RWPE1 (cell line): ENCODE data around the gene APIP.

Source experiments
- CTCF ChIA-PET: fragments of 350-600 bp; sonication (Branson Sonifier 250); formaldehyde crosslinking; extraction: SDS; loops from one replicate; lab custom pipeline; 2021; lab: Yijun Ruan, JAX
- POLR2A ChIA-PET: fragments of 400-600 bp; formaldehyde crosslinking; extraction: SDS; loops from one replicate; lab custom pipeline; 2020; ENCODE audit warnings: antibody characterized with exemption; ENCODE audit not compliant: low non-redundant PET; lab: Yijun Ruan, JAX
- DNase-seq: peaks from one replicate; pipeline ENCODE4 v3.0.0; 2012; ENCODE audit warnings: low spot score
- H3K27ac ChIP-seq: fragments of 450-650 bp; 2 replicates; pipeline ENCODE4 v1.5.1; 2017
- TF ChIP-seq, protein P1 (sequence below): fragments of 450-650 bp; conservative IDR thresholded peaks from 2 replicates; pipeline ENCODE4 v1.5.1; 2017; ENCODE audit warnings: low read depth, mild to moderate bottlenecking

Gene APIP

DNA sequence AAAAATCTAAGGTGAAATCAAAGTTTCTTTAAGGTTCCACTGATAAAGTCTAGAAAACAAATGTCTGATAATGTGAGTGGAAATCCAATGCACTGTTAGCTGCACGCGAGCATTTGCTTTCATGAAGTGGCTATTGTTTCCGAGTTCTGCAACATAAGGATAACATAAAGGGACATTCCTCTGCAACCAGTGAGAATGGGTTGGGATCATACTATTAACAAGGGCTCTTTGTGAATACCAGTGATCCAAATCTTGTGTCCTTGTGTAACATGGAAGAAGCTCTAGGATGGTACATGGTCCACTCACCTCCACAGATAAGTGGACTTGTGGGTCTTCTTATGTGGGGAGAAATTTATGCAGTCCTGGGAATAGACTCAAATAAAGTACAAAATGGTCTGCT, 24.6 kb downstream of the APIP start:
- H3K27ac ChIP-seq: no peak overlapping the region
- DNase-seq: no peak
- CTCF ChIA-PET: interaction anchor here (0.6 to 3.0 kb wide), 11 partner anchors 10 to 397 kb away, joined by 3 to 12 read pairs (median 4); no protein-coding TSS in a partner anchor
- TF ChIP-seq, protein P1, sequence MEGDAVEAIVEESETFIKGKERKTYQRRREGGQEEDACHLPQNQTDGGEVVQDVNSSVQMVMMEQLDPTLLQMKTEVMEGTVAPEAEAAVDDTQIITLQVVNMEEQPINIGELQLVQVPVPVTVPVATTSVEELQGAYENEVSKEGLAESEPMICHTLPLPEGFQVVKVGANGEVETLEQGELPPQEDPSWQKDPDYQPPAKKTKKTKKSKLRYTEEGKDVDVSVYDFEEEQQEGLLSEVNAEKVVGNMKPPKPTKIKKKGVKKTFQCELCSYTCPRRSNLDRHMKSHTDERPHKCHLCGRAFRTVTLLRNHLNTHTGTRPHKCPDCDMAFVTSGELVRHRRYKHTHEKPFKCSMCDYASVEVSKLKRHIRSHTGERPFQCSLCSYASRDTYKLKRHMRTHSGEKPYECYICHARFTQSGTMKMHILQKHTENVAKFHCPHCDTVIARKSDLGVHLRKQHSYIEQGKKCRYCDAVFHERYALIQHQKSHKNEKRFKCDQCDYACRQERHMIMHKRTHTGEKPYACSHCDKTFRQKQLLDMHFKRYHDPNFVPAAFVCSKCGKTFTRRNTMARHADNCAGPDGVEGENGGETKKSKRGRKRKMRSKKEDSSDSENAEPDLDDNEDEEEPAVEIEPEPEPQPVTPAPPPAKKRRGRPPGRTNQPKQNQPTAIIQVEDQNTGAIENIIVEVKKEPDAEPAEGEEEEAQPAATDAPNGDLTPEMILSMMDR: no peak
- POLR2A ChIA-PET: no interaction called here

DNA sequence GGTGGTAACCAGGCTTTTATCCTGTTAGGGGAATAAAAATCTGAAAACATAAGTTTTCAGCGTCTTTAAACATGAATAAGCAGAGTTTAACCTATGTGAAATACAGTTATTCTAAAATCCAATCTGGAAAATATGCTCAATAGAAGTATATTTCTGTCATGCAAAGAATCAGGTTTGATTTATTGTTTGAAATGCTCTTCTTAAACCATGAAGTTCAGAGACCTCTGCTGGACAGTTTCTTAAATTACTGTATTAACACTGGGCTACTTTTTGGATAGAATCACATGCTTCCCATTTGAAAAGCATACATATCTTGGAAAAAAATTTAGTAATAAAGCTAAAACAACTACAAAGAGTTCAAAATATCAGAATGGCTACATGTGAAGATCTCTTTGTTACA, 25.4 kb downstream of the APIP start:
- DNase-seq: peak; percentile 34
- POLR2A ChIA-PET: no interaction called here
- CTCF ChIA-PET: interaction anchor here (0.6 to 3.0 kb wide), 6 partner anchors 11 to 305 kb away, joined by 3 to 12 read pairs (median 4); no protein-coding TSS in a partner anchor
- TF ChIP-seq, protein P1: peak; percentile 39
- no peak overlapping the region for H3K27ac ChIP-seq

DNA sequence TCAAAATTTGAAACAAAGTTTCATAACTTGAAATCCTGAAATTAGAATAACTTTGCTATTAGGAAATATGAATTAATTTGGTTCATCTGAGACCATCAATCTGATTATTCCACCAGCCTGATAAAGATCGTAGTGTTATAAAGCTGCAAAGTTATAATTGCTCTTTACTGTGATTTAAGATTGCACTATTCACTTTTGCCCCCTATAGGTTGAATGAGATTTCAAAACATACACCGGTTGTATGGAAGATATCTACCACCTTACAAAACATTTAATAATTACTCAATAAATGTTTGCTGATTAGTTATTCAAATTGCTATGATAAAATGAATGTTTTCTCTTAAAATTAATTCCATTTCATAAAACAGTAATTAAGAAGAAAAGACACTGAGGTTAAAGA, 26.1 kb downstream of the APIP start:
- ChIA-PET POLR2A (no interaction called here), CTCF (interaction anchor here (0.6 to 1.9 kb wide), 5 partner anchors 10 to 377 kb away, joined by 3 to 12 read pairs (median 4); no protein-coding TSS in a partner anchor)
- H3K27ac ChIP-seq: no peak overlapping the region
- DNase-seq: peak; percentile 10
- TF ChIP-seq, protein P1: peak; percentile 54

DNA sequence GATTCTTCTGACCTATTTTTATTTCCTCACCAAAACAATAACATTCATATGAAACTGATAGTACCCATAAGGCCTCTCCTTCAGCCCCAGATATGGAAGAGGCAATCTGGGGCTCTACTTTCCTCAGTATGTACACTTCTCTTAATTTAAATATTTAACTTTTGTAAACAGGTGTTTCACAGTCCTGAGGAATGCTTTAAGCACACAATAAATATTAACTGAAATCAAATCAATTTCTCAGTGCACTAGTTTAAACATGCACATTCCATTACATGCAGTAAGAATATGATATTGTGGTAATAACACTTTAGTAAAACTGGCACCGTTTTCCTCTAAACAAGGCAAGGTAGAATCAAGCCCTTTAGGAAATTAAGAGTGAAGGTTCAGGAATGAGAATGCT, 28.9 kb downstream of the APIP start:
- ChIA-PET CTCF (no interaction called here), POLR2A (no interaction called here)
- TF ChIP-seq, protein P1: no peak
- H3K27ac ChIP-seq: no peak overlapping the region
- no peak for DNase-seq

DNA sequence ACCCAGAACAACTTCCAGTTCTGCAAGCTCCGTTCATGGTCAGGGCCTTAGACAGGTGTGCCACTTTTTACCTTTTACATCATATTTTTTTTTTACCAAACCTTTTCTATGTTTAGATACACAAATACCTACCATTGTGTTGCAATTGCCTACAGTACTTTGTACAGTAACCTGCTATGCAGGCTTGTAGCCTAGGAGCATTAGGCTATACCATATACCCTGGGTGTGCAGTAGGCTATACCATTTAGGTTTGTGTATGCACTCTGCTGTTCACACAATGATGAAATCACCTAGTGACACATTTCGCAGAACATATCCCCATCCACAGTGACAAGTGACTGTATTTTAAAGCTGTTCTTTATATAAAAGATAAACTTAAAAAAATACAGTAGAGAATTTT, 29.6 kb downstream of the APIP start:
- H3K27ac ChIP-seq: no peak overlapping the region
- ChIA-PET POLR2A (no interaction called here), CTCF (interaction anchor here (1.6 kb wide), 1 partner anchor 299 kb away, joined by 4 read pairs; no protein-coding TSS in a partner anchor)
- no peak for DNase-seq
- TF ChIP-seq, protein P1: no peak

DNA sequence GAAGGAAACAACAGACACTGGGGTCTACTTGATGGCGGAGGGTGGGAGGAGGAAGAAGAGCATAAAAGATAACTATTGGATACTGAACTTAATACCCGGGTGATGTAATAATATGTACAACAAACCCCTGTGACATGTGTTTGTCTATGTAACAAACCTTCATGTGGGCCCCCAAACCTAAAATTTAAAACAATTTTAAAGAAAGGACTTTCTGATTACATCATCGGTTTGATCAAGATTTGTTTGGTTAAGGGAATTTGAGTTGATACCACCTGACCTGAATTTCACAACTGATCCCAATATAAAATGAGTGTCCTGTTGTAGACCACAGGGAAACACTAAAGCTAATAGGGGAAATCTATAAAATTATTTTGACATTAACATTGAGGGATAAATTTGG, 34.3 kb downstream of the APIP start:
- no peak overlapping the region for H3K27ac ChIP-seq
- POLR2A ChIA-PET: no interaction called here
- no peak for DNase-seq
- CTCF ChIA-PET: no interaction called here
- TF ChIP-seq, protein P1: no peak
